Measurements from ENCODE around the gene TMEM14B. TPM values are rescaled to one million over a fixed set of nuclear protein-coding genes. Genes with fewer than 3 reads are reported as not detected.
A peak's percentile ranks its signal among the peaks of the same experiment; 100 is the strongest.
"Not testable (repeated sequence)": the region's sequence is repeated elsewhere in the genome, so short reads cannot be mapped to it uniquely, and the experiment has no call there.

Gene TMEM14B
- total RNA-seq, 3 donors from 2014 or later: 48.9 to 61.2 (median 60.8) TPM

DNA sequence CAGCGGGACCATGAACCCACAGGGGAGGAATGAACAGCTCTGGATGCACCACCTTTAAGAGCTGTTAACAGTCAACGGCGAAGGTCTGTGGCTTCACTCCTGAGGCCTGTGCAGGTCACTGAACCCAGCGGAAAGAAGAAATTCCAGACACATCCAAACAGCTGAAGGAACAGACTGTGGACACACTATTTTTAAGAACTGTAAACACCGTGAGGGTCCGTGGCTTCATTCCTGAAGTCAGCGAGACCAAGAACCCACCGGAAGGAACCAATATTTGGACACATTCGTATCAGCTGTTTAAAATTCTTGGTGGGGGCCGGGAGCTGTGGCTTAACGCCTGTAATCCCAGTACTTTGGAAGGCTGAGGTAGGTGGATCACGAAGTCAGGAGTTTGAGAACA is 5.4 kb upstream of the TMEM14B start:
- DNase-seq (no peak), ATAC-seq (no peak)
- no peak for TF ChIP-seq CTCF (IDR thresholded peaks at IDR 0.05)
- no peak overlapping the region for H3K4me3 ChIP-seq
- H3K36me3 ChIP-seq (ENCODE audit: low read depth): no peaks in the 10 kb centered on the region
- intact Hi-C loops (cut with DNase I, micrococcal nuclease): no loop called here
- H3K9me3 ChIP-seq: no peaks in the 10 kb centered on the region
- no peaks in the 10 kb centered on the region for H3K4me1 ChIP-seq (ENCODE audit: low read depth)

GRCh38 chr6:10743515-10743914 is 4.1 kb upstream of the TMEM14B start:
- Histone ChIP-seq H3K4me3 (no peak overlapping the region), H3K9me3 (no peaks in the 10 kb centered on the region), H3K36me3 (ENCODE audit: low read depth) (no peaks in the 10 kb centered on the region), H3K4me1 (ENCODE audit: low read depth) (peaks cover 5% of the 10 kb centered on the region)
- no peak for ATAC-seq
- intact Hi-C loops (cut with DNase I, micrococcal nuclease): no loop called here
- no peak for DNase-seq
- no peak for TF ChIP-seq CTCF (IDR thresholded peaks at IDR 0.05)

- DNase-seq: no peak
- ATAC-seq: no peak
- intact Hi-C loops (cut with DNase I, micrococcal nuclease): no loop called here
- Histone ChIP-seq H3K4me1 (ENCODE audit: low read depth) (peaks cover 17% of the 10 kb centered on the region), H3K9me3 (no peaks in the 10 kb centered on the region), H3K4me3 (no peak overlapping the region), H3K36me3 (ENCODE audit: low read depth) (no peaks in the 10 kb centered on the region)
- no peak for TF ChIP-seq CTCF (IDR thresholded peaks at IDR 0.05)
These were observed 2.5 kb upstream of the TMEM14B start for GRCh38 chr6:10745116-10745515.

- TF ChIP-seq CTCF (IDR thresholded peaks at IDR 0.05): no peak
- H3K9me3 ChIP-seq: no peaks in the 10 kb centered on the region
- DNase-seq: no peak
- H3K36me3 ChIP-seq (ENCODE audit: low read depth): no peaks in the 10 kb centered on the region
- ATAC-seq: no peak
- H3K4me3 ChIP-seq: peak overlapping the region; percentile 52
- peaks cover 17% of the 10 kb centered on the region for H3K4me1 ChIP-seq (ENCODE audit: low read depth)
- intact Hi-C loops (cut with DNase I, micrococcal nuclease): no loop called here
These were observed 722 bp upstream of the TMEM14B start for GRCh38 chr6:10746915-10747250.

DNA sequence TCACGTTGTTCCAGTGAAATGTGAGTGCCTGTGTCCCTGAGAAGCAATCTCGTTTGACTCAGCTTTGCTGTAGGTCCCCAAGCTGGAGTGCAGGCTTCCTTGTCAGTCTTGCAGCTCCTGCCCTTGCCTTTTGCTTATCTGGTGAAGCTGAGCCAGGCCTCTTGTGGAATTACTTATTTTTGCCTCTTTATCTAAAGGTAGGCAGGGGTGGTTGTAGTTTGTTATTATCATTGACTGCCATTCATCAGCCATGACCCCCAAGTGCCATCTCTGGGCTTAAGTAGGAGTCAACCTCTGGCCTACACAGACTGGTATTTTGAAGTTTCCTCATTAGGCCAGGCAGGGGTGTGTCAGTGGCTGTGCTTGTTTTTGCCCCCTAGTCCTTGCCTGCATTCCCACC is 2.1 kb downstream of the TMEM14B start:
- Histone ChIP-seq H3K9me3 (no peaks in the 10 kb centered on the region), H3K36me3 (ENCODE audit: low read depth) (no peaks in the 10 kb centered on the region), H3K4me1 (ENCODE audit: low read depth) (peaks cover 17% of the 10 kb centered on the region), H3K4me3 (no peak overlapping the region)
- intact Hi-C loops (cut with DNase I, micrococcal nuclease): no loop called here
- ATAC-seq (no peak), DNase-seq (no peak)
- no peak for TF ChIP-seq CTCF (IDR thresholded peaks at IDR 0.05)

DNA sequence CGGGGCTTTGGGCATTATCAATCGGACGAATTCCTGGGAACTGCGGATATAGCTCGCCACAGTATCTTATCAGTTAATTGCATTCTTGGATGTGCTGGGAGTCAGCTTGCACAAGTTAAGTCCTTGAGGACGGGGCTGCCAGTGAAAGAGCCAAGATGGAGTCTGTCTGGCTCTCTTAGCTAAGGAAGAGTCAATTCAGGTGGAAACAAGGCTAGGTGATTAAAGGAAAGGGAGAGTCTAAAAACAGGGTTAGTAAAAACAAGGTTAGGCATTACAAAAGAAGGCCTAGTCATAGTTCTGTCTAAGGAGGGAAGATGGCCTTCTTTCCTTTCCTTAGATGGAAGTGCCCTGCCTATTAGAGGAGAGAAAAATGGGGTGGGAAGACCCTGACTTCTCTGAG is 3.0 kb downstream of the TMEM14B start:
- ATAC-seq; intact Hi-C loops (cut with DNase I, micrococcal nuclease); H3K36me3 ChIP-seq (ENCODE audit: low read depth); H3K4me3 ChIP-seq; H3K9me3 ChIP-seq; DNase-seq: not testable (repeated sequence)
- peaks cover 17% of the 10 kb centered on the region for H3K4me1 ChIP-seq (ENCODE audit: low read depth)

DNA sequence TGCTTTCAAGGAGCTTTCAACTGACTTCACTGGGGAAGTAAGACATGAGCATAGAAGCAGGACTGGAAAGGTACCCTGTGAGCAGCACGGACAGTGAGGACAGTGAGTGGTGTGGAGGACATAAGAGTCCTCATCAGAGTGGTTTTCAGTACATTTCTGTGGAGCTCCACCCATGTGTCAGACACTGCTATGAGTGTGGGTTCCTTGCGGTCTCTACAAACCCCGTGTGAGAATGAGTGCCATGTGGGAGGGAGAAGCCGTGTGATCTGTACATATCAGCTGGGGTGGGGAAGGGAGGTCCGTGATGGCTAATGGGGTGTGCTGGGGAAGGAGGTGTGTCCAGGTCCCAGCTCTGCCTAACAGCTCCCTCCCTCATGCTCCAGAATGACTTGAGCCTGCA is 4.2 kb downstream of the TMEM14B start:
- peaks cover 17% of the 10 kb centered on the region for H3K4me1 ChIP-seq (ENCODE audit: low read depth)
- H3K9me3 ChIP-seq; H3K36me3 ChIP-seq (ENCODE audit: low read depth); DNase-seq; H3K4me3 ChIP-seq; intact Hi-C loops (cut with DNase I, micrococcal nuclease); ATAC-seq: not testable (repeated sequence)

Data from mucosa of descending colon (tissue), 3 donors.